Loucy (cell line): ENCODE results near the gene MORC3.

Experiments used
- CTCF ChIP-seq: fragments of 200-600 bp; sonication (generic); conservative IDR thresholded peaks from 2 replicates; pipeline ENCODE4 v1.5.1; 2014; ENCODE audit warnings: mild to moderate bottlenecking, antibody characterized with exemption, low read length
- EZH2phosphoT487 ChIP-seq: fragments of 200-600 bp; IDR thresholded peaks from 2 replicates; pipeline ENCODE4 v1.6.1; 2018; ENCODE audit warnings: antibody characterized with exemption, mild to moderate bottlenecking, moderate library complexity, borderline replicate concordance

GRCh38 chr21:36419241-36419640, 99.2 kb downstream of the MORC3 start:
- no peak for TF ChIP-seq CTCF
- TF ChIP-seq EZH2phosphoT487, result no peak
